ENCODE measurements around the gene NDFIP1. TPM values are rescaled to one million over a fixed set of nuclear protein-coding genes. Genes with fewer than 3 reads are reported as not detected.

The NDFIP1 gene
- total RNA-seq, 6 donors from 2014 or later = 66.9 to 212 (median 108) TPM

DNA sequence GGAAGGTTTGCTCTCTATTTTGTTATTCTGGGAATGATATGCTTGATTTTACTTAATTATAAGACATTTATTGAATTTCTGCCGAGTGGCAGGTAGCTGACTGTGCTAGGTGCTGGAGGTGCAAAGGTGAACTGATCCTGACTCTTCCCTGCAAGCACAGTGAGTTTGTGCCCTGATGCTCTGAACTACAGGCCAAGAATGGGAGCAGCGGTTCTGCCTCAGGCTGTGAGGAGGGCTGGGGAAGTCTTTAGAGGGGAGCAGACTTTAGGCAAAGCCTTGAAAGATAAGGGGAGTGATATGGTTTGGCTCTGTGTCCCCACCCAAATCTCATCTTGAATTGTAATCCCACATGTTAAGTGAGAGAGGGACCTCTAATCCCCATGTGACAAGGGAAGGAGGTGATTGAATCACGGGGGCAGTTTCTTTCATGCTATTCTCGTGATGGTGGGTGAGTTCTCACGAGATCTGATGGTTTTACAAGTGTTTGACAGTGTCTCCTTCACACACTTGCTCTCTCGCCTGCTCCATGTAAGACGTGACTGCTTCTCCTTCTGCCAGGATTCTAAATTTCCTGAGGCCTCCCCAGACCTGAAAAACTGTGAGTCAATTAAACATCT, 73.1 kb downstream of the NDFIP1 start:
- Histone ChIP-seq H3K9me3 (no peaks in the 10 kb centered on the region), H3K36me3 (no peaks in the 10 kb centered on the region), H3K4me1 (peaks cover 0 to 6% (median 3%) of the 10 kb centered on the region in 4 donors), H3K4me3 (no peak overlapping the region), H3K27ac (no peak overlapping the region), H3K27me3 (no peaks in the 10 kb centered on the region)
- WGBS, 2 donors = 79 to 87% methylated on average over 7 of the region's 7 CpGs
- DNase-seq (no peak), ATAC-seq (ENCODE audit: low FRiP score in 2 of 2) (no peak)
- no peak for TF ChIP-seq EP300 (IDR thresholded peaks at IDR 0.05)
- TF ChIP-seq POLR2AphosphoS5 (IDR thresholded peaks at IDR 0.05) = no peak
- no peak for TF ChIP-seq POLR2A (IDR thresholded peaks at IDR 0.05)
- TF ChIP-seq, protein P1, sequence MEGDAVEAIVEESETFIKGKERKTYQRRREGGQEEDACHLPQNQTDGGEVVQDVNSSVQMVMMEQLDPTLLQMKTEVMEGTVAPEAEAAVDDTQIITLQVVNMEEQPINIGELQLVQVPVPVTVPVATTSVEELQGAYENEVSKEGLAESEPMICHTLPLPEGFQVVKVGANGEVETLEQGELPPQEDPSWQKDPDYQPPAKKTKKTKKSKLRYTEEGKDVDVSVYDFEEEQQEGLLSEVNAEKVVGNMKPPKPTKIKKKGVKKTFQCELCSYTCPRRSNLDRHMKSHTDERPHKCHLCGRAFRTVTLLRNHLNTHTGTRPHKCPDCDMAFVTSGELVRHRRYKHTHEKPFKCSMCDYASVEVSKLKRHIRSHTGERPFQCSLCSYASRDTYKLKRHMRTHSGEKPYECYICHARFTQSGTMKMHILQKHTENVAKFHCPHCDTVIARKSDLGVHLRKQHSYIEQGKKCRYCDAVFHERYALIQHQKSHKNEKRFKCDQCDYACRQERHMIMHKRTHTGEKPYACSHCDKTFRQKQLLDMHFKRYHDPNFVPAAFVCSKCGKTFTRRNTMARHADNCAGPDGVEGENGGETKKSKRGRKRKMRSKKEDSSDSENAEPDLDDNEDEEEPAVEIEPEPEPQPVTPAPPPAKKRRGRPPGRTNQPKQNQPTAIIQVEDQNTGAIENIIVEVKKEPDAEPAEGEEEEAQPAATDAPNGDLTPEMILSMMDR (IDR thresholded peaks at IDR 0.05) = no peak

DNA sequence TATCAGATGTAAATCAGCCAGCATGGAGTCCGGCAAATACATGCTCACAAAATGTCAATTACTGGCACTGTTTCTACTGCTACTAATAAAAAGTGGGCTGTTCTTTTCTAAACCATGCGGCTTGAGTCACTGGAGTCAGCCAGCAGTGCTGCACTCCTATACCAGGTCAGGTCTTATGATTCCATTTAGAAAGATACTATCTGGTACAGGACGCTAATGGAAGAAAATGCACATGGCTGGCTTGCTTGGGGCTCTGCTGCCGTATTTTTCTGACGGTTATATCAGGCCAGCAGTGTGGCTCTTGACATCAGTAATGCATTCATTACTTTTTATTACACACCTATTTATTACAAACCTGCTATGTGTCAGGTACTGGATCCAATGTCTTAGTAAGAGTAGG, 74.3 kb downstream of the NDFIP1 start:
- no peaks in the 10 kb centered on the region for H3K36me3 ChIP-seq
- H3K4me1 ChIP-seq = peaks cover 0 to 16% (median 12%) of the 10 kb centered on the region in 4 donors
- TF ChIP-seq POLR2A (IDR thresholded peaks at IDR 0.05) (no peak), EP300 (IDR thresholded peaks at IDR 0.05) (no peak), POLR2AphosphoS5 (IDR thresholded peaks at IDR 0.05) (no peak)
- TF ChIP-seq, protein P1 (IDR thresholded peaks at IDR 0.05) = no peak
- DNase-seq (no peak), ATAC-seq (ENCODE audit: low FRiP score in 2 of 2) (no peak)
- H3K9me3 ChIP-seq = no peaks in the 10 kb centered on the region
- no peak overlapping the region for H3K27ac ChIP-seq
- H3K27me3 ChIP-seq = no peaks in the 10 kb centered on the region
- H3K4me3 ChIP-seq = no peak overlapping the region
- 93% methylated on average over 5 of the region's 5 CpGs for WGBS, 2 donors

DNA sequence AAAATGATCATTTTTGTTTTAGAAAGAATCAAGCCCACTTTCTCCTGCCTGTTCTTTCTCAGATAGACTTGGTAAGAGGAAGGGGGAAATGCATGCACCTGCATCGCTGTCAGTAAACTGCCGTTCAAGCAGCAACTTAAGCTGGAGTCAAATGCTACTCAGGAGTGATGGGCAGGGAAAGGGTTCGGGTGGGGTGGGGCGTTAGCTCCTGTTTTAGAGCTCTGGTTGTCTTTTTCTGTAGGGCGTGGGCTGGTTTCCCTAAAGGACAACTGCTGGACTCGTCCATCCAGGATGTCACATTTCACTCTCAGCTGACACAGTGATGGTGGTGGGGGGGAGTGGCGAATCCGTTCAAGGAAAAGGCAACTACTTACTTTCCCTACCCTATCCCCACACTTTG, 75.0 kb downstream of the NDFIP1 start:
- Histone ChIP-seq H3K36me3 (no peaks in the 10 kb centered on the region), H3K27ac (no peak overlapping the region), H3K27me3 (no peaks in the 10 kb centered on the region), H3K9me3 (no peaks in the 10 kb centered on the region), H3K4me1 (peaks cover 0 to 16% (median 12%) of the 10 kb centered on the region in 4 donors), H3K4me3 (no peak overlapping the region)
- ATAC-seq (ENCODE audit: low FRiP score in 2 of 2) (no peak), DNase-seq (no peak)
- TF ChIP-seq POLR2A (IDR thresholded peaks at IDR 0.05) (no peak), POLR2AphosphoS5 (IDR thresholded peaks at IDR 0.05) (no peak), EP300 (IDR thresholded peaks at IDR 0.05) (no peak)
- TF ChIP-seq, protein P1 (IDR thresholded peaks at IDR 0.05) = no peak
- 85 to 91% methylated on average over 8 of the region's 8 CpGs for WGBS, 2 donors

DNA sequence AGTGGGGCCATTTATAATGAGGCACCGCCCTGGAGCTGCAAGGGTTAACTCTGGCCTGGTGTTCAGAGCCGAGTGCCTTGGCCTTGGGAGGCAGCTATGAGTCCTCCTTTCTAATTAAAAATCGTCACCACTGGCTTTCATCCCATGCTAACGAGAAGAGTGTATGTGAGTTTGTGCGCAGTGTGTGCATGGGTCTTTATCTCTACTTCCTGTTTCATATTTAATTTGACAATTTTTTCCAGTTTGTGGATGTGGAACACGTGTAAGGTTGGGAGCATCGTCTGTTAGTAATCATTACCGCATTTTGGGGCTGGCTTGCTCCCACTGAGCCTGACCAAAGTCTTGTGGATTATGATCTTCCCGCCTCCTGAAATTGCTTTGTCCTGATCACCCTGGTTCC, 76.4 kb downstream of the NDFIP1 start:
- Histone ChIP-seq H3K4me3 (no peak overlapping the region), H3K27ac (no peak overlapping the region), H3K36me3 (no peaks in the 10 kb centered on the region), H3K9me3 (no peaks in the 10 kb centered on the region), H3K27me3 (no peaks in the 10 kb centered on the region), H3K4me1 (peaks cover 0 to 16% (median 12%) of the 10 kb centered on the region in 4 donors)
- 61 to 69% methylated on average over 9 of the region's 9 CpGs for WGBS, 2 donors
- no peak for TF ChIP-seq POLR2AphosphoS5 (IDR thresholded peaks at IDR 0.05)
- TF ChIP-seq EP300 (IDR thresholded peaks at IDR 0.05) = no peak
- TF ChIP-seq, protein P1 (IDR thresholded peaks at IDR 0.05) = no peak
- TF ChIP-seq POLR2A (IDR thresholded peaks at IDR 0.05) = no peak
- ATAC-seq (ENCODE audit: low FRiP score in 2 of 2) = no peak
- no peak for DNase-seq

DNA sequence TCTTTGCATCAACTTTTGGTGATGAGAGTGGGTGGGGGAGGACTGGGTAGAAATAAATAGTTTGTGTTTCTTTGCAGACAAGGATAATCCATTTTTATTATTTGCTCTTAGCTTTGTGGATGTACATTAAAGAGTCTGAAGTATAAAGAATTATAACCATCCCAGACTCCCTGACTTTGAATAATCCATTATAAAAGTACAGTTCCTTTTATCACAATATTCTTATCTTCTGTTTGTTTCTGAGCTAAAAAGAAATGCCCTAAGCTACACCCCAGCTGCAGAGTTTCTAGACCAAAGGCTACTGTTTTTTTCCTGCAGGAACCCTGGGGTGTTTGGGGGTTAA, 77.9 kb downstream of the NDFIP1 start:
- no peak for TF ChIP-seq EP300 (IDR thresholded peaks at IDR 0.05)
- no peak for DNase-seq
- H3K27me3 ChIP-seq = no peaks in the 10 kb centered on the region
- H3K36me3 ChIP-seq = no peaks in the 10 kb centered on the region
- no peaks in the 10 kb centered on the region for H3K9me3 ChIP-seq
- H3K27ac ChIP-seq = no peak overlapping the region
- peaks cover 0 to 16% (median 12%) of the 10 kb centered on the region in 4 donors for H3K4me1 ChIP-seq
- no peak overlapping the region for H3K4me3 ChIP-seq
- ATAC-seq (ENCODE audit: low FRiP score in 2 of 2) = no peak
